GM18498 (cell line): ENCODE data around the gene LIN28B.
A peak's percentile ranks its signal among the peaks of the same experiment; 100 is the strongest.
"Not testable (repeated sequence)": the region's sequence is repeated elsewhere in the genome, so short reads cannot be mapped to it uniquely, and the experiment has no call there.

Source experiments
- ATAC-seq: cut with Tn5 transposase; IDR thresholded peaks from one replicate; pipeline ENCODE4 v1.9.1; 2021; ENCODE audit warnings: mild to moderate bottlenecking, moderate library complexity; ENCODE audit not compliant: unreplicated experiment

The LIN28B gene, protein sequence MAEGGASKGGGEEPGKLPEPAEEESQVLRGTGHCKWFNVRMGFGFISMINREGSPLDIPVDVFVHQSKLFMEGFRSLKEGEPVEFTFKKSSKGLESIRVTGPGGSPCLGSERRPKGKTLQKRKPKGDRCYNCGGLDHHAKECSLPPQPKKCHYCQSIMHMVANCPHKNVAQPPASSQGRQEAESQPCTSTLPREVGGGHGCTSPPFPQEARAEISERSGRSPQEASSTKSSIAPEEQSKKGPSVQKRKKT

DNA sequence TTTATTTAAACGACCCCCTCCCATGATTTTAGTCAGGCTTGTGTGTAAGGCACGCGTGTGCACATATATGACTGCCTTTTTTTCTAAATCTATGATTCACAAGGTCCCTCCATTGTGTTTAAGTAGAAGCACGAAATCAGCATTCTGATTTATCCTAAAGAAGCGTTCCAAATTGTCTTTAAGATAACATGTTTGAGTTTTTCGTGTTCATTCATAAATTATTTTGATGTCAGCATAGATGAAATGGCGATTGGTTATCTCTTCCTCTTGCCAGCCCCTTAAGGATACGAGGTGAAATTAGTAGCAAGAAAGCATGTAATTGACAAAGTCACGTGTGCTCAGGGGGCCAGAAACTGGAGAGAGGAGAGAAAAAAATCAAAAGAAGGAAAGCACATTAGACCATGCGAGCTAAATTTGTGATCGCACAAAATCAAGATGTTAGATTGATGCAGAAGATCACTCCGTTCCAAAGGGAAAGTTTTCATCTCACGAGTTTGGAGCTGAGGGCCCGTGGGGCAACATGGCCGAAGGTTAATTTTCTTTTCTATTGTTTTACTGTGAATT lies at the start of gene LIN28B:
LIN28B (plus strand) TSS at position 377 of the 564 bp plus-strand sequence; CDS start at position 521, 144 bp downstream.
- no peak for ATAC-seq

DNA sequence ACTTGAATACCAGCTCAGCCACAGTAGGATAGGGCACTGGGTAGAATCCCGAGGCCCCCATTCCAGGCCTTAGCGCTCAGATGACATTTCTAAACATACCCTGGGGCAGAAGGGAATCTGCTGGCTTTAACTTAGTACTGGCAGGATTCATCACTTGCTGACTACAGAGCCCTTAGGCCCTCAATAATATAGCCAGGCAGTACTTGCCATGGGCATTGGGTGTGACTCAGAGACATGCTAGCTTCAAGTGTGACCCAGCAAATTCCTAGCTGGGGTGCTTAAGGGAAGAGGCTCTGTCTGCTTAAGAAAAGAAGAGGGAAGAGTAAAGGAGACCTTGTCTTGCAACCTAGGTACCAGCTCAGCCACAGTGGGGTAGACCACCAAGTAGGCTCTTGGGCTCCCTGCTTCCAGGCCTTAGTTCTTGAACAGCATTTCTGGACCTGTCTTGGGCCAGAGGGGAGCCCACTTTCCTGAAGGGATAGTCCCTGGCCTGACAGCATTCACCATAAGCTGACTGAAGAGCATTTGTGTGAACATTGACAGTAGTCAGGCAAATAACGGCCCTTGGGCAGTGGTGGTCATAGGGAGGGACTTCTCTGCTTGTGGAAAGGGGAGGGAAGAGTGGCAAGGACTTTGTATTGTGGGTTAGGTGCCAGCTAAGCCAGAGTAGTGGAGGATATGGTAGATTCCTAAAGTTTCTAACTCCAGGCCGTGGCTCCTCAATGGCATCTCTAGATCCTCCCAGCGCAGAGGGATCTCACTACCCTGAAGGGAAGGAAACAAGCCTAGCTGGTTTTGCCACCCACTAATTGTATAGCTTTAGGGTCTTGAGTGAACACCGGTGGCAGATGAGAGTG lies 48.6 kb upstream of the LIN28B start:
- no peak for ATAC-seq

DNA sequence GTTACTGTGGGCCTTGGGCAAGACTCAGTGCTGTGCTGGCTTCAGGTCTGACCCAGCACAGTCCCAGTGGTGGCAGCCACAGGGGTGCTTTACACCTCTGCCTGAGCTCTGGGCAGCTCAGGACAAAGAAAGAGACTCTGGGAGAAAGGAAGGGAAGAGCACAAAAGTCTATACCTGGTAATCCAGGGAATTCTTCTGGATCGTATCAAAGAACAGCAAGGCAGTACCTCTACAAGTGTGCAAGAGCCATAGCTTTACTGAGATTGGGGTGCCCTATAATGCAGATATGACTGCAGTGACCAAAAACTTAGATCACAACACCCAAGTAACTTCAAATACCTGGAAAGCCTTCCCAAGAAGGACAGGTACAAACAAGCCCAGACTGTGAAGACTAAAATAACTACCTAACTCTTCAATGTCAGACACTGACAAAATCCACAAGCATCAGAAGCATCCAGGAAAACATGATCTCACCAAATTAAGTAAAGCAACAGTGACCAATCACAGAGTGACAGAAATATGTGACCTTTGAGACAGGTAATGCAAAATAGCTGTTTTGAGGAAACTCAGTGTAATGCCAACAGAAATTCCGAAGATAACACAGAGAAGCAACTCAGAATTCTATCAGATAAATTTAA lies 47.9 kb upstream of the LIN28B start:
- ATAC-seq, result no peak

DNA sequence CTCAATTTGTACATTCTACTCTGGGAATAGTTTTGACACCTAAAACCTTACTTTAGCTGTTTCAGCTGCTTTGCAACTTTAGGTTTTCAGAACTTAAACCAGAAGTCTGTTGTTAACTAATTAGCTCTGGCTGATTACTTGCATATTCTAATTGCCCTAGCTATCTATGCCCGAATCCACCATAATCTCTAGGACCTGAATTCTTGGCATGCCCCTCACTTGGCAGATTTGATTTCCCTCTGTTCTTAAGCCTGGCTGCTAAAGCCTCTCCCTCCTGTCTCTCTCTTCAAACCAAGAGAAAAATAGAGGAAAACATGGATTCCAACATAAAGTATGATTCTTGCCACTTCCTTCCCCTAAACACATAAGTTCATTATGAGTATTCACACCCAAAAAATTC lies 35.0 kb upstream of the LIN28B start:
- ATAC-seq, result no peak

DNA sequence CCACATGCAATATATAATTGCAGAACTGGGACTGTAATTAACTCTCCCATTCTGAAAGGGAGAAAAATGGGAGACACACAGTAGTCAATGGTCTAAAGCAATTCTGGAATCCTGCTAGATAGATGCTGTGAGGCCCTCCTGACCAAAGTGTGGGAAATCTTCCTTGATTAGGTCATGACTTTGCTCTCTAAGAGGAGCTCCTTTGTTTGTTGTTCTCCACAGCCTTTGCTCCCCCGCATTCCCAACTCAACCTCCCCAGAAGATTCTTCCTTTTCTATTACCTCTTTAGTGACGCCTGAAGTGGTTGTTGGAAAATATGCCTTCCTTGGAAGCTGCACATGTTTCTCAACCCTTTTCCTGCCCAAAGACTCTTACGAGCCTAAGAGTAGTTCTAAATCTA lies 28.8 kb upstream of the LIN28B start:
- no peak for ATAC-seq

DNA sequence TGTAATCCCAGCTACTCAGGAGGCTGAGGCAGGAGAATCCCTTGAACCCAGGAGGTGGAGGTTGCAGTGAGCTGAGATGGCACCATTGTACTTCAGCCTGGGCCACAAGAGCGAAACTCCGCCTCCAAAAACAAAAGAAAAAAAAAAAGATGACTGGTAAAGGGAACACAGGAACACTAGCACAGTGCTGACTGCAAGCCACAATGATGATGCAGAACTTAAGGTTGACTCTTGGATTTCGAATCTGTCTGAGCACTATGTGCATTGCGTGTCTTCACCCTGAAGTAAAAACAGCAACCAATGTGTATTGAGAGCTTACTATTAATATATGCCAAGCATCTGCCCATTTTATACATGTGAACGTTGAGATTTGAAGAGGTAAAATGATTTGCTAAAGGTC lies 27.6 kb upstream of the LIN28B start:
- ATAC-seq, result no peak

DNA sequence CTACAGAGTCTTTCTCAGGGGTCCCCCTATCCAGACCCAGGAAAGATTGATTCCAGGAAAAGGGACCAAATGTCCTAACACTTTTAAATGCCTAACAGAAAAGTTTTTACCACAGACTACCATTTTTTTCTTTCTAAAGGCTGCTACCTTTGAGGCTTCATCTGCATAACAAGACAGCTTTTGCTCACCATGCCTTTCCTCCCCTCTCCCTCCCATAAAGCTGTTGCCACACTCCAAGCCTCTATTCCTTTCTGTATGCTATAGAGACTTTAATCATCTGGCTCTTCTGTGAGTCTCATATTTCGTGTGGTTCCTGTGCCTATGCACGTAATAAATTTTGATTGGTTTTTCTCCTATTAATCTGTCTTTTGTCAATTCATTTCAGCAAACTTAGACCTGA lies 26.0 kb upstream of the LIN28B start:
- ATAC-seq, result no peak

DNA sequence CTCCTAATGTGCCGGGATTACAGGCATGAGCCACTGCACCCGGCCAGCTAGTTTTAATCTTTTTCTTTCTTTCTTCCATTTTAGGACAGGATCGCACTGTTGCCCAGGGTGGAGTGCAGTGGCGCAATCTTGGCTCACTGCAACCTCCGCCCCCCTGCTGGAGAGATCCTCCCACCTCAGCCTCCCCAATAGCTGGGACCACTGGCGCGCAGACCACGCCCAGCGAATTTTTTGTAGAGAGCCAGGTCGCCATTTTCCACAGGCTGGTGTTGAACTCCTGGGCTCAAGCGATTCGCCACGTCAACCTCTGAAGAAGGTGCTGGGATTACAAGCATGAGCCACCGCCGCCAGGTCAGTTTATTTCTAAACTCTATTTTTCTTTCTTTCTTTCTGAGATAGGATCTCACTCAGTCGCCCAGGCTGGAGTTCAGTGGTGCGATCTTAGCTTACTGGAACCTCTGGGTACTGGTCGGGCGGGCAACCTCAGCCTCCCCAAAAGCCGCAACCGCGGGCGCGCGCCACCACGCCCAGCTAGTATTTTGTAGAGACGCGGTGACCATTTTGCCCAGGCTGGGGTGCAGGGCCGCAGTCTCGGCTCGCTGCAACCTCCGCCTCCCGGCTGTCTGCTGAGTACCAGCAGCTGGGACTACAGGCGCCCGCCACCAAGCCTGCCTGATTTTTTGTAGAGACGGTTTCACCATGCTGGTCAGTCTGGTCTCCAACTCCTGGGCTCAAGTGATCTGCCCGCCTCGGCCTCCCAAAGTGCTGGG lies 20.0 kb upstream of the LIN28B start:
- no peak for ATAC-seq

DNA sequence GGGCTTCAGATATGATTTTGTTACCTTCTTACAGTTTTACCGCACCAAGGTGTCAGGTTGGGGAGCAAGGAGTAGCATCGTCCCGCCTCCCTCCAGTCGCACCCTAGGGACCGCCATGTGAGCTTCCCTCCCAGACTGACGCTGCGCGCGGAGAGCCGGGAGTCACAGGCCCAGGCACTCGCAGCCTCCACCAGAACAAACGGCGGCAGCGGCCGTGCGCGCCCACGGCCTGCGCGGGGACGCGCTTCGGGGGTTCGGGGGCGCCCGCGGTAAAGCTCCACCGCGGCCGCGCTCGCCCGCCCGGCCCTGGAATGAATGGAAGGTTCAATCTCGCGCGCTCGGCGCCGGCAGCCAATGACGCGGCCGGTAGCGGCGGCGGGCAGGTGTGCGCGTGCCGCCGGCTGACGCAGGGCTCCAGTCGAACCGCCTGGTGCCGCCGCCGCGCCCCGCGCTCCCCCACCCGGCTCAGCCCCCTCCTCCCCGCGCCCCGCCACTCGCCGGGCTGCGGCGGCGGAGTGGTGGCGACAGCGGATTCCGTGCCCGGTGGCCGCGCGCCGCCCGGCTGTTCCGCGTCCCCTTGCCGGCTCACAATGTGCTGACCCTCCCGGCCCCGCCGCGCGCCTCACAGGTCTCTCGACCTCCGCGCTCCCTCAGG lies 16.5 kb upstream of the LIN28B start:
- no peak for ATAC-seq

DNA sequence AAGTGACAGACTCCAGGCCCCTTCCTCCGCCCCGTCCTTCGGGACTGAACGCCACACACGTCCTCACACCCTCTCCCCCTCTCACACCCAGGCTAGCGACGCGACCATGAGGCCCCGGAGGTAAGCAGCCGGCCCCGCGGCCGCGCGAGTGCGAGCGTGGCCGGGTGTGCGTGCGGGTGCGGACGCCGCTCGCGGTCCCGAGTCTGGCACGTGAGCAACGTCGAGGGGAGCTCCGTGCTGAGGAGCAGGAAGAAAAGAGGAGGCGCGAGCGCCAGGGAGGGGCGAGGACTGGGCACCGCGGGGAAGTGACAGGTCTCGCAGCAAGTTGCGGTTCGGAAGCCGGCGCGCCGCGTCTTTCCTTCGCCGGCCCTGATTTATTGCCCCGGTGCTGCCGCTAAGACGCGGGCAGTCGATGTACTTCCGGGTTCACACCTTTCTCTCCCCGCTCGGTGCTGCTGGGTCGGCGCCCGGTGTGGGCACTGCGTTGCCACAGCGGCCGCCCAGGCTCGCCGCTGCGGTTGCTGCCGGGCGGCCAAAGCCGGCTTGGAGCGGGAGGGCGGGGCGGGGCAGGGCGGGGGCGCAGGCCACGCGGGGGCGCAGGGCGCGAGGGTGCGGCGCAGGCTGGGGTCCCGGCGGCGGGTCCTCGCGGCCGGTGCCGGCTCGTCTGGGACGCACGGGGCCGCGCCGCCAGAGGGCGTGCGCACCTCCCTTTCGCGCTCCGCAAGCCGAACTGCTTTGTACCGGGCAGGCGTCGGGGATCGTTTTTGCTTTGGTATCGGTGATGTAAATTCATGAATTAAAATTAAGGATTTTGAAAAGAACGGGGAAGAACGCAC lies 15.8 kb upstream of the LIN28B start:
- peak; percentile 79 for ATAC-seq

DNA sequence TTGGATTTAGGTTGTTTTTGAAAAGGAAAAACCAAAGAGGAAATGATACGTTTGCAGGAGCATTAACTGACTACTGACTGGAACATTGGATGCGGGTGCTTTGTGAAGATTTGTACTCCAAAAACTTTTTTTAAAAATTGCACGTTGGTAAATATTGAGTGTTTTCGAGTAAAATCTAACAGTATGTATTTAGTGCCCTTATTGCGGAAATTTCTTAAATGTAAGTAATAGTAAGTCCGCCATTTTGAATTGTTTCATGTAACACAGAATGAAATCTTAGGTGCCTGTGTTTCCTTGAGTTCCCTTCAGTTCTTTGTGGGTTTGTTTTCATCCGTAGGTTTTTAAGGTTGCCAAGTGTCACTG lies 15.2 kb upstream of the LIN28B start:
- no peak for ATAC-seq

DNA sequence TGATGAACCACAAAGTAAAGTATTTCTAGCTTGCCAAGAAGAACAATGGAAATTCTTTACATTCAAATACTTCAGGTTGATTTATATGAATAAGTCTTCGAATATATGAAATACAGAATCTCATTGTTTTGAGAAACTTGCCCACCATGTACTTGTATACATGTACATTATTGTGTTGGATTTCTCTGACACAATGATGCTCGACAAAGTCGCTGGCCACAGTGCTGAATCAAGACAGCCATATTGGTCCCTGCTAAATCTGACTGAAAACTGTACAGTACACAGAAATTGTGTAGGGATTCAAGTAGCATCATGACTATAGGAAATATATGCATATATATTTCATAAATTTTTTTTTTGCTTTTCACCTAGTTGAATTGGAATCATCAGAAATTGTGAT lies 13.1 kb upstream of the LIN28B start:
- ATAC-seq, result no peak

DNA sequence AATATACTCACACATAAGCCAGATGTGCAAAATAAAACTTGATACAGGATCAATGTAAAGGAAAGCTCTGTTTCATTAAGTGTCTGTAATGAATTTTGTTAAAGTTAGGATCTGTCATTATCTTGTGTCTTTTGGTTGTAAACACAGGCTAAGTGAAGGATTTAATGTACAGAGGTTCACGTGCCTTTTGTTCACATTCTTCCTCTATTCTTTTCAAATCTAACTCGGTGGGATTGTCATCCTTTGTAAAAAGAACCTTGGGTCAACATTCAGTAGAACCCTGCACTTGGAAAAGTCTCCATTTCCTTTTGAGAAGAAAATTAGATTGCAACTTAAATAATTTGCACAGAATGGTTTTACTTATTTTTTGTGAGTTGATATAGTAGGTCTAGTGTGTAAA lies 7.7 kb upstream of the LIN28B start:
- ATAC-seq, result no peak

DNA sequence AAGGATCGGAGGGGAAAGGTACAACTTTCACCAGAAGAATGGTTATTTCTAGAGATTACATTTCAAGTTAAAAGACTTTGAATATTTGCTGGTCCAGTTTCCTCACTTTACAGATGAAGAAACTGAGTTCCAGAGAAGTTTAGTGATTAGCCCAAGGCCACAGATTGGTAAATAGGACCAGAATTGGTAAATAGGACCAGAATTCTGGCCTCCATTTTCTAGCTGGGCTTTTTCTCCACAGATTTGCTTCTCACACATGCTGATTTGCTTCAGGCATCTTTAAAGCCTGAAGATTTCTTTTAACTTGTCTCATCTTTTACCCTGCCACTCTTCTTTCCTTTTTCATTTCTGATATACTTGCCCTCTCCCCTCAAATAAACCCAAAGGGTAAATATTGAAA lies 5.2 kb upstream of the LIN28B start:
- no peak for ATAC-seq

DNA sequence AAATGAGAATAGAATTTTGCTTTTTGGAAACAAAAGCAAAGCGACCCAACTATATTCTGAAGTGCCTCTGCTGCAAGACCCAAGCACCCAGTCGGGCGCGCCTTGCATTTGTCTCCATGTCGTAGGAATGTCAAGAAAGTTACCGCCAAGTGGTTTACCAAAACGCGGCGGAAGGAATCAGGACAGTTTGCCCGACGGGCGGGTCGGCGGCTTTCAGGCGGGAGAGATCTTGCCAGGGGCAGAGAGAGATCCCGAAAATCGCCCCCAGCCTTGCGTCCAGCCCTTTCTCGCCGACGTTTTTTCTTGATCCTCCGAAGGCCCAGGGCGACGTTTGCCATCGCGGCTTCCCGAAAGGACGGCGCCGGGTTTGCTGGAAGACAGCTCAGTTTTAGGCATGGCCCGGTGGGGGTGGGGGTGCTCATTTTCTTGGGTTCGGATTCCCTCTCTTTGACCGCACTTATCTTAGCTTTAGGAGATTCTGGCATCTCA lies 4.0 kb upstream of the LIN28B start:
- no peak for ATAC-seq

DNA sequence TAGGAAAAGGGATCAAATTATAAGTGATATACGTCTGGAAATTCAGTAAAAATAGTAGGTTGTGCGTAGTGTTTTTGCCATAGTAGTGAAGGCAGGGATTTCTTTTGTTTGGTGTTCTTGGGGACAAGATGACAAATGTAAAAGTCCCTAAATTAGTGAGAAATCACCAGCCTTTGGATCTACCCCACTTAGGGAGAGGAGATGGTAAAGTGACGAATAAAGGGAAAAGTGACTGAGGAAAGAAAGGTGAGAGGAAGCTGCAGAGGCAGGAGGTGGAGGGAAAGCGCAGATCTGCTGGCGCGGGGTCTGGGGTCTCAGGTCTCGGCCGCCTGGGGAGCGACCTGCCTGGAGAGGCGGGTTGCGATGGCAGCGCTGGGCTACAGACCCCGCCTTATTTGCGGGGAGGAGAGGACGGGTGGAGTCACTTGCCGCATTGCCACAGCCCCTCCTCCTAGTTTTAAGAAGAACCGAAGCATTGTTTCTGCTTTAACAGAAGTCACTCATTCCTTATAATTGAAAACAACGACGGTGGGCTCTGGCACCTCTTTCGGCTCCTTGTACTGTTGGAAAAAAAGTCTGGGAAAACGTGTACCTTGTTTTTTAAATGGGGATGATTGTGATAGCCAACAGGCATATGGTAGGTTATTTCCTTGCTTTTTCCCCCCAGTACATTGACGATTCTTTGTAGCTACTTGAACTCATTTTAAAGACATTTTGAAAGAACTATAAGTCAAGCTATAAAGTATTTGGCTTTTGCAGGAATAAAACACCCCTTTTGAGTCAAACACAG lies 3.3 kb upstream of the LIN28B start:
- not testable (repeated sequence) for ATAC-seq

DNA sequence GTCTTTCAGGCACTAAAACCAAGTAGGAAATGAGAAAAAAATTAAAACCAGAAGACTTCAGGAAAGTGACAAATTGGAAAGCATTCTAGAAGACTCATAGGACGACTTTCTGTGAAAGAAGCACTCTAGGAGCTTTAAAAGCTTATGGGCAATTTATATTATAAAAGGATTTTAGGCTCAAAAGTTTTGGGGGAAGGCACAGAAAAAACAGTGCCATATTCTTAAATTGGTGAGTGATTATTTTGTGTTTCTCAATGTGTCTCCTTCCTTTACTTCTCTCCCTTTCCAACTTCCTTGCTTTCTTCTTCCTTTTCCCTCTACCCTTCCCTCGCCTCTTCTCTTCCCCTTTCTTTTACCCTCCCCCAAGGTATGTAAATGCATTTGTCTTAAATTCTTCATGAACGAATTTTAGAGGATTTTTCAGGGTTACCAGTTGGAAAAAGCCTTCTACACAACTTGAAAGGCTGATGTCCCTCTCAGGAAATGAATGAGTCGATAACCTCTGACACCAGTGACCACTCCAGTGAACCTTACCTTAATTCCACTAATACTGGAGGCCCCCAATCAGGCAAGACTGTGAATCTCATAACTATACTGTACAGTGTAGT lies 2.6 kb upstream of the LIN28B start:
- no peak for ATAC-seq

DNA sequence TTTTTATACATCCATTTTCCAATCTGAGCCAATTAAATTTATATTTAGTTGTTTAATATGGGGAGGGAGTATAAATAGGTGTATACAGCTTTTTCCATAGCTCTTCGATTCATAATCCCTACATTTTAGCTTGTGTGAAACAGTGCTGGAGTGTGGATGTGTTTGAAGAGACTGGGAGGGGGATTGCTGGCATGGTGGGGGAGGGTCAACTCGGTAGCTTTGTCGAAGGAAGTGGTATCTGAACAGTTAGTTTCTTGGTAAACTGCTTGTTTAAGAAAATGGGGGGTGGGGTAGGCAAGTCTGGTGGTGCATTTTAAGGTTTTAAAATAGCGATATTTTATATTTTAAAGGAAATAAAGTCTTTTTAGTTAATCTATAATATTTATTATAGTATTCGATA lies 1.4 kb upstream of the LIN28B start:
- no peak for ATAC-seq
